WTC11 (cell line): ENCODE results near the gene KIFC1. TPM values are rescaled to one million over a fixed set of nuclear protein-coding genes. Genes with fewer than 3 reads are reported as not detected.

Experiments
- ATAC-seq: fragments of 200-7000 bp; cut with Tn5 transposase; 2 replicates; pipeline ENCODE4 v1.10.0; 2021; ENCODE audit warnings: mild to moderate bottlenecking, moderate library complexity
- CTCF ChIA-PET: fragments of 300-600 bp; sonication (Branson Sonifier 250); formaldehyde crosslinking; loops from one replicate; lab custom pipeline; 2021; ENCODE audit warnings: antibody characterized with exemption; lab: Charles Lee
- POLR2A ChIA-PET: fragments of 350-600 bp; sonication (Branson Sonifier 250); formaldehyde crosslinking; loops from one replicate; lab custom pipeline; 2021; ENCODE audit warnings: antibody characterized with exemption; lab: Charles Lee
- DNase-seq: peaks from one replicate; pipeline ENCODE4 v3.0.0; 2021; ENCODE audit warnings: low spot score
- H3K27ac Mint-ChIP-seq: 2 replicates; pipeline ENCODE4 v1.8.0; 2021; ENCODE audit warnings: mixed read lengths
- H3K27me3 Mint-ChIP-seq: 2 replicates; pipeline ENCODE4 v1.8.0; 2021; ENCODE audit warnings: low read depth, mild to moderate bottlenecking, moderate library complexity, mixed read lengths
- H3K36me3 Mint-ChIP-seq: 2 replicates; pipeline ENCODE4 v1.8.0; 2021; ENCODE audit warnings: mixed read lengths
- H3K4me1 Mint-ChIP-seq: 2 replicates; pipeline ENCODE4 v1.8.0; 2022; ENCODE audit warnings: mixed read lengths
- H3K4me3 Mint-ChIP-seq: 2 replicates; pipeline ENCODE4 v1.8.0; 2021; ENCODE audit warnings: mild to moderate bottlenecking, moderate library complexity, mixed read lengths
- H3K9me3 Mint-ChIP-seq: 2 replicates; pipeline ENCODE4 v1.8.0; 2021; ENCODE audit warnings: mixed read lengths
- ATF1 ChIP-seq: sonication (generic); formaldehyde crosslinking; IDR thresholded peaks from 2 replicates; pipeline ENCODE4 v1.8.1; 2023; ENCODE audit warnings: mild to moderate bottlenecking, moderate library complexity, missing genetic modification reagents
- ATF2 ChIP-seq: sonication (generic); formaldehyde crosslinking; IDR thresholded peaks from 2 replicates; pipeline ENCODE4 v1.8.1; 2022; ENCODE audit warnings: low read depth, missing genetic modification reagents, borderline replicate concordance
- E2F5 ChIP-seq: sonication (generic); formaldehyde crosslinking; IDR thresholded peaks from 2 replicates; pipeline ENCODE4 v1.8.1; 2022; ENCODE audit warnings: mild to moderate bottlenecking, moderate library complexity, missing genetic modification reagents
- ELF4 ChIP-seq: sonication (generic); formaldehyde crosslinking; IDR thresholded peaks from 2 replicates; pipeline ENCODE4 v1.8.1; 2022; ENCODE audit warnings: low read depth, mild to moderate bottlenecking, moderate library complexity, missing genetic modification reagents
- FOXJ3 ChIP-seq: sonication (generic); formaldehyde crosslinking; IDR thresholded peaks from 2 replicates; pipeline ENCODE4 v1.9.0; 2021; ENCODE audit warnings: missing genetic modification reagents, mild to moderate bottlenecking, borderline replicate concordance
- FOXK1 ChIP-seq: sonication (generic); formaldehyde crosslinking; IDR thresholded peaks from 2 replicates; pipeline ENCODE4 v1.8.0; 2022; ENCODE audit warnings: mild to moderate bottlenecking, moderate library complexity, missing genetic modification reagents
- FOXP1 ChIP-seq: sonication (generic); formaldehyde crosslinking; IDR thresholded peaks from 2 replicates; pipeline ENCODE4 v1.8.0; 2022; ENCODE audit warnings: missing genetic modification reagents, mild to moderate bottlenecking, moderate library complexity, borderline replicate concordance
- FOXP4 ChIP-seq: sonication (generic); formaldehyde crosslinking; IDR thresholded peaks from 2 replicates; pipeline ENCODE4 v1.8.0; 2022; ENCODE audit warnings: mild to moderate bottlenecking, missing genetic modification reagents
- GABPB1 ChIP-seq: sonication (generic); formaldehyde crosslinking; IDR thresholded peaks from 2 replicates; pipeline ENCODE4 v1.8.1; 2023; ENCODE audit warnings: mild to moderate bottlenecking, missing genetic modification reagents
- GRHL2 ChIP-seq: fragments of 250-450 bp; sonication (Bioruptor Pico); IDR thresholded peaks from 2 replicates; pipeline ENCODE4 v1.8.0; 2022; ENCODE audit warnings: mild to moderate bottlenecking, moderate library complexity; ENCODE audit not compliant: insufficient replicate concordance, severe bottlenecking
- JUN ChIP-seq: sonication (generic); formaldehyde crosslinking; IDR thresholded peaks from 2 replicates; pipeline ENCODE4 v1.8.0; 2023; ENCODE audit warnings: mild to moderate bottlenecking, missing genetic modification reagents
- NR2C2 ChIP-seq: sonication (generic); formaldehyde crosslinking; IDR thresholded peaks from 2 replicates; pipeline ENCODE4 v1.8.0; 2022; ENCODE audit warnings: mild to moderate bottlenecking, missing genetic modification reagents
- NR3C1 ChIP-seq: sonication (generic); formaldehyde crosslinking; conservative IDR thresholded peaks from 2 replicates; pipeline ENCODE4 v1.8.1; 2023; ENCODE audit warnings: low read depth, mild to moderate bottlenecking, missing genetic modification reagents
- PRRX2 ChIP-seq: fragments of 250-450 bp; sonication (Bioruptor Pico); IDR thresholded peaks from 2 replicates; pipeline ENCODE4 v1.8.0; 2021; ENCODE audit warnings: mild to moderate bottlenecking
- ZMAT4 ChIP-seq: fragments of 250-450 bp; sonication (Bioruptor Pico); IDR thresholded peaks from 2 replicates; pipeline ENCODE4 v1.9.0; 2021; ENCODE audit warnings: mild to moderate bottlenecking
- ZNF263 ChIP-seq: sonication (generic); formaldehyde crosslinking; IDR thresholded peaks from 2 replicates; pipeline ENCODE4 v1.8.1; 2022; ENCODE audit warnings: low read depth, mild to moderate bottlenecking, moderate library complexity, missing genetic modification reagents
- ZNF396 ChIP-seq: fragments of 250-450 bp; sonication (Bioruptor Pico); IDR thresholded peaks from 2 replicates; pipeline ENCODE4 v1.8.0; 2021; ENCODE audit warnings: mild to moderate bottlenecking, moderate library complexity, borderline replicate concordance
- ZNF425 ChIP-seq: fragments of 250-450 bp; sonication (Bioruptor Pico); conservative IDR thresholded peaks from 2 replicates; pipeline ENCODE4 v1.9.0; 2021; ENCODE audit warnings: mild to moderate bottlenecking
- total RNA-seq: library from RNA; stranded (reverse); gene quantifications from 3 replicates; pipeline ENCODE4 v1.2.3, GENCODE V29; 2021

KIFC1 gene
- total RNA-seq, 1 experiment from 2014 or later, result 97.3 TPM

- ChIA-PET CTCF (interaction anchor here (0.6 to 2.6 kb wide), 7 partner anchors 10 to 189 kb away, joined by 3 to 30 read pairs (median 4); partner anchors contain the start of genes PFDN6, PHF1 and WDR46), POLR2A (interaction anchor here (1.7 kb wide), 1 partner anchor 34 kb away, joined by 5 read pairs; the partner anchor contains the start of gene ZBTB9)
- H3K4me1 Mint-ChIP-seq, result peaks cover 71% of the 10 kb centered on the region
- DNase-seq (peak; percentile 71), ATAC-seq (peak; percentile 4)
- H3K27me3 Mint-ChIP-seq, result no peaks in the 10 kb centered on the region; the same call in 1 of the 2 replicates
- H3K9me3 Mint-ChIP-seq, result no peaks in the 10 kb centered on the region
- H3K27ac Mint-ChIP-seq, result peak within 1 kb of the TSS; percentile 100
- peak within 1 kb of the TSS; percentile 96 for H3K4me3 Mint-ChIP-seq
- TF ChIP-seq NR3C1 (CRISPR knock-in tag) (no peak), ZNF263 (CRISPR knock-in tag) (peak; percentile 90)
- peaks cover 25% of the 10 kb centered on the region for H3K36me3 Mint-ChIP-seq
Observed at GRCh38 chr6:33419580-33420490, 28.2 kb downstream of the KIFC1 start, which contains the start of gene SYNGAP1. Gene SYNGAP1, plus strand, starts transcription at chr6:33420065. Its CDS starts 200 bp downstream, at chr6:33420265.

GRCh38 chr6:33420491-33421343 lies 29.1 kb downstream of the KIFC1 start:
- CTCF ChIA-PET, result interaction anchor here (0.6 to 1.5 kb wide), 2 partner anchors 121 to 173 kb away, joined by 3 to 4 read pairs; no protein-coding TSS in a partner anchor
- peaks cover 69% of the 10 kb centered on the region for H3K4me1 Mint-ChIP-seq

GRCh38 chr6:33421344-33421643 lies 29.7 kb downstream of the KIFC1 start:
- H3K9me3 Mint-ChIP-seq, result no peaks in the 10 kb centered on the region
- H3K27ac Mint-ChIP-seq, result no peak overlapping the region
- DNase-seq (no peak), ATAC-seq (no peak)
- CTCF ChIA-PET, result no interaction called here
- peaks cover 19% of the 10 kb centered on the region for H3K36me3 Mint-ChIP-seq
- POLR2A ChIA-PET, result no interaction called here
- peaks cover 66% of the 10 kb centered on the region for H3K4me1 Mint-ChIP-seq
- H3K27me3 Mint-ChIP-seq, result no peaks in the 10 kb centered on the region; the same call in 1 of the 2 replicates
- H3K4me3 Mint-ChIP-seq, result peak overlapping the region; percentile 73
- TF ChIP-seq ATF1 (CRISPR knock-in tag) (no peak), FOXK1 (CRISPR knock-in tag) (no peak), ZMAT4 (CRISPR knock-in tag) (no peak), E2F5 (no peak), FOXJ3 (CRISPR knock-in tag) (no peak), ZNF263 (CRISPR knock-in tag) (no peak), ATF2 (CRISPR knock-in tag) (no peak), PRRX2 (no peak), JUN (no peak), FOXP4 (CRISPR knock-in tag) (no peak), ZNF396 (CRISPR knock-in tag) (no peak), NR2C2 (no peak), ELF4 (CRISPR knock-in tag) (no peak)

More at GRCh38 chr6:33420491-33421343, 29.1 kb downstream of the KIFC1 start:
- ATAC-seq, result no peak
- Mint-ChIP-seq H3K4me3 (peak overlapping the region; percentile 73), H3K36me3 (peaks cover 21% of the 10 kb centered on the region), H3K27ac (peak overlapping the region; percentile 19; the same call in 1 of the 2 replicates), H3K27me3 (no peaks in the 10 kb centered on the region; the same call in 1 of the 2 replicates), H3K9me3 (no peaks in the 10 kb centered on the region)
- TF ChIP-seq FOXK1 (CRISPR knock-in tag), result no peak
- TF ChIP-seq ZNF425 (CRISPR knock-in tag), result no peak
- TF ChIP-seq GABPB1 (CRISPR knock-in tag), result no peak
- no peak for TF ChIP-seq GRHL2
- no peak for TF ChIP-seq FOXP1
- POLR2A ChIA-PET, result no interaction called here
- no peak for DNase-seq
